Trophoblast cell (in vitro differentiated cells and primary cell): Measurements from ENCODE around the gene GOLT1A.
A peak's percentile ranks its signal among the peaks of the same experiment; 100 is the strongest.

Experiments used
- DNase-seq, 2 donors: peaks; one replicate each; pipeline ENCODE4 v3.0.0-alpha.2; 2016
- H2AFZ ChIP-seq: 2 replicates; pipeline ENCODE4 v1.6.1; 2013; ENCODE audit warnings: low read length, moderate library complexity, mild to moderate bottlenecking; ENCODE audit not compliant: insufficient read depth, poor library complexity
- H2AK5ac ChIP-seq: 2 replicates; pipeline ENCODE4 v1.6.1; 2013; ENCODE audit warnings: mild to moderate bottlenecking, low read length
- H2BK120ac ChIP-seq: 2 replicates; pipeline ENCODE4 v1.6.1; 2013; ENCODE audit warnings: low read length, mild to moderate bottlenecking, moderate library complexity; ENCODE audit not compliant: insufficient read depth, poor library complexity
- H2BK12ac ChIP-seq: 2 replicates; pipeline ENCODE4 v1.6.1; 2013; ENCODE audit warnings: mild to moderate bottlenecking, low read length, moderate library complexity
- H2BK5ac ChIP-seq: 2 replicates; pipeline ENCODE4 v1.6.1; 2013; ENCODE audit warnings: low read length, low read depth, moderate library complexity, mild to moderate bottlenecking; ENCODE audit not compliant: poor library complexity
- H3K14ac ChIP-seq: 2 replicates; pipeline ENCODE4 v1.6.1; 2013; ENCODE audit warnings: mild to moderate bottlenecking, low read length
- H3K18ac ChIP-seq: 2 replicates; pipeline ENCODE4 v1.6.1; 2013; ENCODE audit warnings: mild to moderate bottlenecking, low read length
- H3K23ac ChIP-seq: 2 replicates; pipeline ENCODE4 v1.6.1; 2013; ENCODE audit warnings: low read length
- H3K27ac ChIP-seq: 2 replicates; pipeline ENCODE4 v1.5.1; 2013; ENCODE audit warnings: low read depth, mild to moderate bottlenecking, inconsistent platforms, low read length, moderate library complexity
- H3K27me3 ChIP-seq: 2 replicates; pipeline ENCODE4 v1.6.1; 2013; ENCODE audit warnings: inconsistent platforms, mild to moderate bottlenecking, low read length, moderate library complexity; ENCODE audit not compliant: insufficient read depth
- H3K36me3 ChIP-seq, 2 experiments: 1 replicate in 1 of 2; 2 replicates in 1 of 2; pipeline ENCODE4 v1.6.1; 2013; ENCODE audit warnings: low read length in 2 of 2, mild to moderate bottlenecking in 2 of 2, moderate library complexity in 1 of 2; ENCODE audit not compliant: insufficient read depth in 2 of 2, control insufficient read depth in 1 of 2
- H3K4ac ChIP-seq: 2 replicates; pipeline ENCODE4 v1.6.1; 2013; ENCODE audit warnings: low read depth, mild to moderate bottlenecking, low read length, moderate library complexity
- H3K4me1 ChIP-seq, 2 experiments: 1 replicate in 1 of 2; 2 replicates in 1 of 2; pipeline ENCODE4 v1.6.1; 2013; ENCODE audit warnings: low read length in 2 of 2, mild to moderate bottlenecking in 2 of 2, moderate library complexity in 1 of 2; ENCODE audit not compliant: insufficient read depth in 2 of 2, control insufficient read depth in 1 of 2
- H3K4me2 ChIP-seq: 2 replicates; pipeline ENCODE4 v1.6.1; 2013; ENCODE audit warnings: inconsistent platforms, mild to moderate bottlenecking, low read length, moderate library complexity
- H3K4me3 ChIP-seq: 2 replicates; pipeline ENCODE4 v1.5.1; 2013; ENCODE audit warnings: mild to moderate bottlenecking, low read depth, low read length, inconsistent platforms
- H3K79me1 ChIP-seq: one replicate; pipeline ENCODE4 v1.6.1; 2013; ENCODE audit warnings: low read length
- H3K79me2 ChIP-seq: 2 replicates; pipeline ENCODE4 v1.6.1; 2013; ENCODE audit warnings: low read length, mild to moderate bottlenecking; ENCODE audit not compliant: control insufficient read depth, insufficient read depth, poor library complexity
- H3K9ac ChIP-seq: 2 replicates; pipeline ENCODE4 v1.6.1; 2013; ENCODE audit warnings: mild to moderate bottlenecking, low read length
- H3K9me3 ChIP-seq: 2 replicates; pipeline ENCODE4 v1.6.1; 2013; ENCODE audit warnings: low read depth, mild to moderate bottlenecking, control low read depth, inconsistent platforms, low read length; ENCODE audit not compliant: insufficient read depth
- H4K12ac ChIP-seq: 2 replicates; pipeline ENCODE4 v1.6.1; 2013; ENCODE audit warnings: low read depth, mild to moderate bottlenecking, low read length, moderate library complexity
- H4K8ac ChIP-seq: 2 replicates; pipeline ENCODE4 v1.6.1; 2013; ENCODE audit warnings: low read depth, mild to moderate bottlenecking, low read length, moderate library complexity
- H4K91ac ChIP-seq: one replicate; pipeline ENCODE4 v1.6.1; 2013; ENCODE audit warnings: low read depth, mild to moderate bottlenecking, low read length, moderate library complexity
- WGBS: extraction: QIAGEN DNeasy Blood & Tissue Kit; methylation state at CpG from one replicate; pipeline ENCODE4 v1.1.7; 2013; ENCODE audit warnings: missing lambda C conversion rate; ENCODE audit not compliant: insufficient read length, insufficient coverage; ENCODE audit errors: extremely low coverage; 5-methylcytosine and 5-hydroxymethylcytosine counted together

Gene GOLT1A

GRCh38 chr1:204171751-204172178 lies 42.0 kb downstream of the GOLT1A start:
- H3K9me3 ChIP-seq: peaks cover 2% of the 10 kb centered on the region
- no peak overlapping the region for H4K91ac ChIP-seq
- H3K23ac ChIP-seq: no peak overlapping the region
- no peak overlapping the region for H4K12ac ChIP-seq
- no CpG with 5 or more reads among the region's 4 CpGs for WGBS
- H3K27ac ChIP-seq: no peak overlapping the region
- H4K8ac ChIP-seq: no peak overlapping the region
- peaks cover 2 to 7% of the 10 kb centered on the region in 2 experiments for H3K4me1 ChIP-seq
- H2AFZ ChIP-seq: no peak overlapping the region
- H2BK120ac ChIP-seq: no peak overlapping the region
- H3K79me2 ChIP-seq: no peaks in the 10 kb centered on the region
- no peak overlapping the region for H2BK5ac ChIP-seq
- H3K18ac ChIP-seq: no peak overlapping the region
- H2AK5ac ChIP-seq: no peak overlapping the region
- no peak overlapping the region for H3K4me2 ChIP-seq
- no peak overlapping the region for H2BK12ac ChIP-seq
- H3K4me3 ChIP-seq: no peak overlapping the region
- no peak overlapping the region for H3K9ac ChIP-seq
- no peaks in the 10 kb centered on the region for H3K79me1 ChIP-seq
- no peak overlapping the region for H3K14ac ChIP-seq
- peak; percentile 70 to 96 for DNase-seq
- H3K27me3 ChIP-seq: no peaks in the 10 kb centered on the region
- no peaks in the 10 kb centered on the region for H3K36me3 ChIP-seq
- no peak overlapping the region for H3K4ac ChIP-seq

DNA sequence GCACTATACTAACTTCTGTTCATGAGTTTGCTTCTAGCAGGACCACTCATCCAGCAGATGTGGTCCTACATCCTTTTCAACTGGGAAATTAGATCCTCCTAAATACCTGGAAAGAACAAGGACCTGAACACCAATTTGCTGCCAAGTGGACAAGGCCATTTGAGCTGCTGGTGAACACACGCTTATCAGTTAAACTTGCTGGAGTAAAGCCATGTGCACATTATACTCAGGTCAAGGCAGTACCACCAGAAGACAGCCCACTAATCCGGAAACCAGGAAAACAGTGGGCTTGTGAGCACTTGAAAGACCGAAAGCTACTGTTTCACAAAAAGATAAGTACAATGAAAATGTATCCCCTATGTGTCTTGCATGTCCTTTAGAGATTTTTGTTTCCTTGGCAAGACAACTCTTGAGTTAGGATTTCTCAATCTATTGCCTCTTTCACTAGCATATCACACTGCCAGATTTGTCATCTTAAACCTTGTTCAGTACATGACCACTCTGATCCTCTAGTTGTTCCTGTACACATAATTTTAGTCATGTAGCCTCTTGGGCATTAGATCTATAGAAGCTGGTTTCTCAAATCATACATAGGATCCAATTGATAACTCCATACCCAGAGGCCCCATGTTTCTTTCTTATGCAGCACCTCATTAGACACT lies 43.2 kb downstream of the GOLT1A start:
- Histone ChIP-seq H4K91ac (no peak overlapping the region), H4K12ac (no peak overlapping the region), H2BK5ac (no peak overlapping the region), H3K4ac (no peak overlapping the region), H3K9ac (no peak overlapping the region), H3K14ac (no peak overlapping the region), H2BK120ac (no peak overlapping the region), H3K36me3 (no peaks in the 10 kb centered on the region), H2AK5ac (no peak overlapping the region), H3K27me3 (no peaks in the 10 kb centered on the region), H3K9me3 (peaks cover 4% of the 10 kb centered on the region), H3K4me2 (no peak overlapping the region), H4K8ac (no peak overlapping the region), H3K4me3 (no peak overlapping the region), H3K18ac (no peak overlapping the region), H3K23ac (no peak overlapping the region), H2AFZ (no peak overlapping the region), H3K27ac (no peak overlapping the region), H2BK12ac (no peak overlapping the region), H3K79me2 (no peaks in the 10 kb centered on the region), H3K79me1 (no peaks in the 10 kb centered on the region), H3K4me1 (peaks cover 2 to 7% of the 10 kb centered on the region in 2 experiments)
- WGBS: no CpG with 5 or more reads among the region's 3 CpGs
- no peak for DNase-seq

GRCh38 chr1:204169858-204170257 lies 43.9 kb downstream of the GOLT1A start:
- Histone ChIP-seq H3K23ac (no peak overlapping the region), H2BK12ac (no peak overlapping the region), H2AK5ac (no peak overlapping the region), H2BK5ac (no peak overlapping the region), H3K4ac (no peak overlapping the region), H3K4me2 (no peak overlapping the region), H3K79me2 (no peaks in the 10 kb centered on the region), H4K91ac (no peak overlapping the region), H3K9me3 (peaks cover 4% of the 10 kb centered on the region), H2AFZ (no peak overlapping the region), H3K9ac (no peak overlapping the region), H4K12ac (no peak overlapping the region), H3K27me3 (no peaks in the 10 kb centered on the region), H3K4me3 (no peak overlapping the region), H3K79me1 (no peaks in the 10 kb centered on the region), H3K36me3 (no peaks in the 10 kb centered on the region), H2BK120ac (no peak overlapping the region), H3K4me1 (peaks cover 2 to 7% of the 10 kb centered on the region in 2 experiments), H3K27ac (no peak overlapping the region), H4K8ac (no peak overlapping the region), H3K14ac (no peak overlapping the region), H3K18ac (no peak overlapping the region)
- DNase-seq: no peak
- no CpG with 5 or more reads among the region's 4 CpGs for WGBS

- Histone ChIP-seq H3K79me2 (no peaks in the 10 kb centered on the region), H3K4ac (no peak overlapping the region), H2AK5ac (no peak overlapping the region), H2BK12ac (no peak overlapping the region), H2BK120ac (no peak overlapping the region), H3K18ac (no peak overlapping the region), H3K9ac (no peak overlapping the region), H3K27me3 (no peaks in the 10 kb centered on the region), H3K79me1 (no peaks in the 10 kb centered on the region), H3K4me3 (no peak overlapping the region), H3K27ac (no peak overlapping the region), H4K91ac (no peak overlapping the region), H3K23ac (no peak overlapping the region), H3K36me3 (no peaks in the 10 kb centered on the region), H2AFZ (no peak overlapping the region), H4K8ac (no peak overlapping the region), H3K4me1 (peaks cover 2 to 7% of the 10 kb centered on the region in 2 experiments), H3K14ac (no peak overlapping the region), H3K4me2 (no peak overlapping the region), H2BK5ac (no peak overlapping the region), H3K9me3 (peaks cover 4% of the 10 kb centered on the region), H4K12ac (no peak overlapping the region)
- WGBS: no CpG with 5 or more reads among the region's 5 CpGs
- no peak for DNase-seq
These were observed 46.1 kb downstream of the GOLT1A start for GRCh38 chr1:204167730-204168129.
